HepG2 (cell line): ENCODE measurements around the gene CDHR3. TPM values are rescaled to one million over a fixed set of nuclear protein-coding genes. Genes with fewer than 3 reads are reported as not detected.
A peak's percentile ranks its signal among the peaks of the same experiment; 100 is the strongest.

Experiments
- ARID3A ChIP-seq: IDR thresholded peaks from 2 replicates; pipeline ENCODE4 v1.6.1; 2012; ENCODE audit warnings: low read depth, low read length, improper control_type of control experiment
- FOSL2 ChIP-seq: sonication (generic); formaldehyde crosslinking; IDR thresholded peaks from 2 replicates; pipeline ENCODE4 v1.4.0; 2020; ENCODE audit warnings: missing genetic modification reagents
- HINFP ChIP-seq: sonication (generic); formaldehyde crosslinking; IDR thresholded peaks from 2 replicates; pipeline ENCODE4 v1.4.0; 2020; ENCODE audit warnings: low read depth, mild to moderate bottlenecking, missing genetic modification reagents
- KDM2A ChIP-seq: sonication (generic); formaldehyde crosslinking; IDR thresholded peaks from 2 replicates; pipeline ENCODE4 v1.4.0; 2020; ENCODE audit warnings: low read depth, missing genetic modification reagents, borderline replicate concordance
- NFKBIZ ChIP-seq: IDR thresholded peaks from 2 replicates; pipeline ENCODE4 v1.6.1; 2018; ENCODE audit warnings: missing genetic modification reagents, missing compliant biosample characterization
- SMC3 ChIP-seq: IDR thresholded peaks from 2 replicates; pipeline ENCODE4 v1.6.1; 2011; ENCODE audit warnings: low read length, improper control_type of control experiment
- ZFX ChIP-seq: sonication (generic); formaldehyde crosslinking; IDR thresholded peaks from 2 replicates; pipeline ENCODE4 v1.4.0; 2020; ENCODE audit warnings: mild to moderate bottlenecking, low read depth, missing genetic modification reagents, moderate library complexity
- ZNF142 ChIP-seq: sonication (generic); formaldehyde crosslinking; IDR thresholded peaks from 2 replicates; pipeline ENCODE4 v1.4.0; 2020; ENCODE audit warnings: missing genetic modification reagents
- ZNF318 ChIP-seq: sonication (generic); formaldehyde crosslinking; IDR thresholded peaks from 2 replicates; pipeline ENCODE4 v1.4.0; 2020; ENCODE audit warnings: mild to moderate bottlenecking, missing genetic modification reagents
- ZNF816 ChIP-seq: sonication (generic); formaldehyde crosslinking; IDR thresholded peaks from 2 replicates; pipeline ENCODE4 v1.8.0; 2022; ENCODE audit warnings: missing genetic modification reagents, mild to moderate bottlenecking, borderline replicate concordance
- polyA plus RNA-seq, 8 experiments: library from polyadenylated mRNA; depleted of rRNA in 3 of 8; stranded (reverse) in 7 of 8; unstranded in 1 of 8; fragments of >200 nt; fragmentation: Illumina TruSeq in 4 of 8; extraction: Trizol in 4 of 8; gene quantifications; 2 replicates each; pipeline versions ENCODE4 v1.2.1 to v1.2.3, GENCODE V29; 2011 to 2016; ENCODE audit warnings: low read depth in 4 of 8, missing spikeins in 1 of 8, mixed read lengths in 1 of 8; ENCODE audit not compliant: insufficient read depth in 1 of 8
- total RNA-seq, 5 experiments: library from RNA; depleted of rRNA; stranded (reverse); fragments of >200 nt; fragmentation: Illumina TruSeq; extraction: Trizol; gene quantifications; 2 replicates each; pipeline ENCODE4 v1.2.3, GENCODE V29; 2016; ENCODE audit warnings: low read depth in 1 of 5

Gene CDHR3
- total and polyA plus RNA-seq, 2 of the 13 experiments (the other 11 are each of a cell fraction or from before 2014, with no cell fraction given), result 6.5 to 11.8 TPM

- TF ChIP-seq ZNF318 (CRISPR knock-in tag) (0 out of 2 replicates have a peak, but pooled peaks have one; percentile 39), SMC3 (peak; percentile 98), ZNF816 (no peak), ZNF142 (0 out of 2 replicates have a peak, but pooled peaks have one; percentile 47), NFKBIZ (CRISPR knock-in tag) (no peak), ARID3A (no peak), KDM2A (peak; percentile 51; the same call in 1 of the 2 replicates), ZFX (CRISPR knock-in tag) (peak; percentile 30; the same call in 1 of the 2 replicates), FOSL2 (CRISPR knock-in tag) (0 out of 2 replicates have a peak, but pooled peaks have one; percentile 15), HINFP (CRISPR knock-in tag) (0 out of 2 replicates have a peak, but pooled peaks have one; percentile 30)
Observed at GRCh38 chr7:106056513-106057203, 93.6 kb downstream of the CDHR3 start (continued).
